ENCODE measurements around the gene MKI67.
"Not testable (repeated sequence)": the region's sequence is repeated elsewhere in the genome, so short reads cannot be mapped to it uniquely, and the experiment has no call there.

The MKI67 gene

GRCh38 chr10:128158021-128158795, 32.0 kb upstream of the MKI67 start:
- Mint-ChIP-seq H3K4me3 (no peak overlapping the region), H3K4me1 (ENCODE audit: low read depth) (peaks cover 32% of the 10 kb centered on the region), H3K36me3 (ENCODE audit: low read depth) (no peaks in the 10 kb centered on the region), H3K27ac (no peak overlapping the region), H3K9me3 (no peaks in the 10 kb centered on the region), H3K27me3 (peaks cover 26% of the 10 kb centered on the region)
- intact Hi-C loops (cut with micrococcal nuclease), result no loop called here

GRCh38 chr10:128156999-128157755, 31.0 kb upstream of the MKI67 start:
- no peak overlapping the region for H3K4me3 Mint-ChIP-seq
- intact Hi-C loops (cut with micrococcal nuclease), result no loop called here
- H3K36me3 Mint-ChIP-seq (ENCODE audit: low read depth), result no peaks in the 10 kb centered on the region
- H3K9me3 Mint-ChIP-seq, result no peaks in the 10 kb centered on the region
- peaks cover 29% of the 10 kb centered on the region for H3K4me1 Mint-ChIP-seq (ENCODE audit: low read depth)
- peaks cover 36% of the 10 kb centered on the region for H3K27me3 Mint-ChIP-seq
- H3K27ac Mint-ChIP-seq, result no peak overlapping the region

GRCh38 chr10:128152741-128153580, 26.7 kb upstream of the MKI67 start:
- intact Hi-C loops (cut with micrococcal nuclease), result loop anchor here (5.0 kb wide), 1 partner anchor 246 kb away; the partner anchor contains the start of gene PTPRE
- Mint-ChIP-seq H3K4me1 (ENCODE audit: low read depth) (no peaks in the 10 kb centered on the region), H3K36me3 (ENCODE audit: low read depth) (no peaks in the 10 kb centered on the region), H3K27me3 (peaks cover 52% of the 10 kb centered on the region), H3K27ac (no peak overlapping the region), H3K4me3 (no peak overlapping the region), H3K9me3 (no peaks in the 10 kb centered on the region)

GRCh38 chr10:128151031-128151430, 24.8 kb upstream of the MKI67 start:
- Mint-ChIP-seq H3K4me3 (peak overlapping the region; percentile 18), H3K9me3 (peaks cover 7% of the 10 kb centered on the region), H3K27me3 (peaks cover 52% of the 10 kb centered on the region), H3K4me1 (ENCODE audit: low read depth) (peaks cover 10% of the 10 kb centered on the region), H3K36me3 (ENCODE audit: low read depth) (no peaks in the 10 kb centered on the region), H3K27ac (no peak overlapping the region)
- intact Hi-C loops (cut with micrococcal nuclease), result loop anchor here (2.0 to 5.0 kb wide), 3 partner anchors 72 to 244 kb away; partner anchors contain the start of gene PTPRE

GRCh38 chr10:128150561-128150960, 24.3 kb upstream of the MKI67 start:
- Mint-ChIP-seq H3K27me3 (peaks cover 54% of the 10 kb centered on the region), H3K4me3 (peak overlapping the region; percentile 18), H3K36me3 (ENCODE audit: low read depth) (no peaks in the 10 kb centered on the region), H3K9me3 (peaks cover 7% of the 10 kb centered on the region), H3K27ac (no peak overlapping the region), H3K4me1 (ENCODE audit: low read depth) (peaks cover 10% of the 10 kb centered on the region)
- intact Hi-C loops (cut with micrococcal nuclease), result loop anchor here (2.0 to 5.0 kb wide), 3 partner anchors 72 to 243 kb away; partner anchors contain the start of gene PTPRE

GRCh38 chr10:128150045-128150493, 23.8 kb upstream of the MKI67 start:
- no peaks in the 10 kb centered on the region for H3K36me3 Mint-ChIP-seq (ENCODE audit: low read depth)
- peaks cover 54% of the 10 kb centered on the region for H3K27me3 Mint-ChIP-seq
- no peak overlapping the region for H3K27ac Mint-ChIP-seq
- H3K9me3 Mint-ChIP-seq, result peaks cover 7% of the 10 kb centered on the region
- peaks cover 10% of the 10 kb centered on the region for H3K4me1 Mint-ChIP-seq (ENCODE audit: low read depth)
- peak overlapping the region; percentile 80 for H3K4me3 Mint-ChIP-seq
- intact Hi-C loops (cut with micrococcal nuclease), result loop anchor here (2.0 to 5.0 kb wide), 3 partner anchors 71 to 243 kb away; partner anchors contain the start of gene PTPRE

GRCh38 chr10:128149267-128150014, 23.2 kb upstream of the MKI67 start:
- Mint-ChIP-seq H3K36me3 (ENCODE audit: low read depth) (no peaks in the 10 kb centered on the region), H3K27ac (no peak overlapping the region), H3K27me3 (peaks cover 49% of the 10 kb centered on the region), H3K4me3 (peak overlapping the region; percentile 59), H3K4me1 (ENCODE audit: low read depth) (peaks cover 14% of the 10 kb centered on the region), H3K9me3 (peaks cover 7% of the 10 kb centered on the region)
- intact Hi-C loops (cut with micrococcal nuclease), result loop anchor here (2.0 to 5.0 kb wide), 3 partner anchors 71 to 242 kb away; partner anchors contain the start of gene PTPRE

- Mint-ChIP-seq H3K27me3 (peaks cover 35% of the 10 kb centered on the region), H3K36me3 (ENCODE audit: low read depth) (no peaks in the 10 kb centered on the region), H3K9me3 (peaks cover 7% of the 10 kb centered on the region), H3K4me1 (ENCODE audit: low read depth) (peaks cover 16% of the 10 kb centered on the region), H3K4me3 (no peak overlapping the region), H3K27ac (no peak overlapping the region)
- intact Hi-C loops (cut with micrococcal nuclease), result no loop called here
These were observed 21.4 kb upstream of the MKI67 start for GRCh38 chr10:128147669-128148068.

GRCh38 chr10:128147064-128147463, 20.8 kb upstream of the MKI67 start:
- H3K27me3 Mint-ChIP-seq, result peaks cover 32% of the 10 kb centered on the region
- H3K9me3 Mint-ChIP-seq, result peaks cover 7% of the 10 kb centered on the region
- H3K27ac Mint-ChIP-seq, result no peak overlapping the region
- H3K4me3 Mint-ChIP-seq, result no peak overlapping the region
- no peaks in the 10 kb centered on the region for H3K36me3 Mint-ChIP-seq (ENCODE audit: low read depth)
- intact Hi-C loops (cut with micrococcal nuclease), result no loop called here
- peaks cover 16% of the 10 kb centered on the region for H3K4me1 Mint-ChIP-seq (ENCODE audit: low read depth)

GRCh38 chr10:128144547-128144946, 18.3 kb upstream of the MKI67 start:
- peaks cover 24% of the 10 kb centered on the region for H3K27me3 Mint-ChIP-seq
- H3K27ac Mint-ChIP-seq, result peak overlapping the region; percentile 44
- intact Hi-C loops (cut with micrococcal nuclease), result no loop called here
- no peak overlapping the region for H3K4me3 Mint-ChIP-seq
- H3K36me3 Mint-ChIP-seq (ENCODE audit: low read depth), result no peaks in the 10 kb centered on the region
- peaks cover 7% of the 10 kb centered on the region for H3K9me3 Mint-ChIP-seq
- H3K4me1 Mint-ChIP-seq (ENCODE audit: low read depth), result peaks cover 16% of the 10 kb centered on the region

GRCh38 chr10:128143531-128143930, 17.3 kb upstream of the MKI67 start:
- Mint-ChIP-seq H3K36me3 (ENCODE audit: low read depth) (no peaks in the 10 kb centered on the region), H3K9me3 (peaks cover 7% of the 10 kb centered on the region), H3K27ac (no peak overlapping the region), H3K4me3 (no peak overlapping the region), H3K27me3 (peaks cover 17% of the 10 kb centered on the region), H3K4me1 (ENCODE audit: low read depth) (peaks cover 16% of the 10 kb centered on the region)
- intact Hi-C loops (cut with micrococcal nuclease), result no loop called here

GRCh38 chr10:128140425-128140824, 14.2 kb upstream of the MKI67 start:
- peaks cover 6% of the 10 kb centered on the region for H3K4me1 Mint-ChIP-seq (ENCODE audit: low read depth)
- intact Hi-C loops (cut with micrococcal nuclease), result no loop called here
- H3K27me3 Mint-ChIP-seq, result peaks cover 9% of the 10 kb centered on the region
- no peak overlapping the region for H3K4me3 Mint-ChIP-seq
- H3K9me3 Mint-ChIP-seq, result no peaks in the 10 kb centered on the region
- H3K27ac Mint-ChIP-seq, result no peak overlapping the region
- no peaks in the 10 kb centered on the region for H3K36me3 Mint-ChIP-seq (ENCODE audit: low read depth)

GRCh38 chr10:128138429-128138828, 12.2 kb upstream of the MKI67 start:
- H3K36me3 Mint-ChIP-seq (ENCODE audit: low read depth); H3K4me1 Mint-ChIP-seq (ENCODE audit: low read depth); intact Hi-C loops (cut with micrococcal nuclease); H3K27ac Mint-ChIP-seq; H3K4me3 Mint-ChIP-seq; H3K9me3 Mint-ChIP-seq: not testable (repeated sequence)
- H3K27me3 Mint-ChIP-seq, result peaks cover 10% of the 10 kb centered on the region

All from dendritic cell treated with granulocyte-macrophage colony-stimulating factor and Interleukin-4, amounts not matched to agents 40 ng/mL and 50 ng/mL, for 4 days (primary cell).